ENCODE results near the gene WDR77.

Gene WDR77

GRCh38 chr1:111469539-111469938 lies 20.5 kb upstream of the WDR77 start:
- DNase-seq (ENCODE audit: low spot score): no peak

GRCh38 chr1:111468717-111469100 lies 19.7 kb upstream of the WDR77 start:
- DNase-seq (ENCODE audit: low spot score): no peak

GRCh38 chr1:111467865-111468716 lies 19.0 kb upstream of the WDR77 start:
- DNase-seq (ENCODE audit: low spot score): no peak

GRCh38 chr1:111466480-111466879 lies 17.4 kb upstream of the WDR77 start:
- no peak for DNase-seq (ENCODE audit: low spot score)

GRCh38 chr1:111465754-111466153 lies 16.7 kb upstream of the WDR77 start:
- DNase-seq (ENCODE audit: low spot score): no peak

GRCh38 chr1:111463029-111463683 lies 14.1 kb upstream of the WDR77 start:
- DNase-seq (ENCODE audit: low spot score): peak; percentile 50

GRCh38 chr1:111462370-111463028 lies 13.4 kb upstream of the WDR77 start:
- no peak for DNase-seq (ENCODE audit: low spot score)

- no peak for DNase-seq (ENCODE audit: low spot score)
Measured at GRCh38 chr1:111461765-111462164, 12.7 kb upstream of the WDR77 start.

GRCh38 chr1:111455642-111456031 lies 6.6 kb upstream of the WDR77 start:
- no peak for DNase-seq (ENCODE audit: low spot score)

GRCh38 chr1:111454859-111455641 lies 6.0 kb upstream of the WDR77 start:
- DNase-seq (ENCODE audit: low spot score): no peak

- DNase-seq (ENCODE audit: low spot score): no peak
Measured at GRCh38 chr1:111453706-111454105, 4.7 kb upstream of the WDR77 start.

- no peak for DNase-seq (ENCODE audit: low spot score)
Measured at GRCh38 chr1:111452581-111452980, 3.5 kb upstream of the WDR77 start.

- DNase-seq (ENCODE audit: low spot score): no peak
Measured at GRCh38 chr1:111450185-111450584, 1.1 kb upstream of the WDR77 start.

- DNase-seq (ENCODE audit: low spot score): no peak
Measured at GRCh38 chr1:111449703-111450017, 604 bp upstream of the WDR77 start.

GRCh38 chr1:111448482-111448917 lies 556 bp downstream of the WDR77 start:
- DNase-seq (ENCODE audit: low spot score): peak; percentile 73

GRCh38 chr1:111446967-111447892 lies 1.8 kb downstream of the WDR77 start:
- no peak for DNase-seq (ENCODE audit: low spot score)

- no peak for DNase-seq (ENCODE audit: low spot score)
Measured at GRCh38 chr1:111446546-111446945, 2.5 kb downstream of the WDR77 start.

GRCh38 chr1:111444031-111444430 lies 5.0 kb downstream of the WDR77 start:
- no peak for DNase-seq (ENCODE audit: low spot score)

GRCh38 chr1:111442457-111442856 lies 6.6 kb downstream of the WDR77 start:
- DNase-seq (ENCODE audit: low spot score): no peak

GRCh38 chr1:111441573-111442192 lies 7.4 kb downstream of the WDR77 start:
- DNase-seq (ENCODE audit: low spot score): no peak
